ENCODE data around the gene PIAS3. TPM values are rescaled to one million over a fixed set of nuclear protein-coding genes. Genes with fewer than 3 reads are reported as not detected.
A peak's percentile ranks its signal among the peaks of the same experiment; 100 is the strongest.

Gene PIAS3
- total and polyA plus RNA-seq, 10 donors, result 10.1 to 29.5 (median 20.6) TPM

- Histone ChIP-seq H3K36me3 (peaks cover 7 to 79% (median 74%) of the 10 kb centered on the region in 6 donors), H3K4me1 (peaks cover 10 to 39% (median 19%) of the 10 kb centered on the region in 6 donors), H3K9me3 (no peaks in the 10 kb centered on the region), H3K27ac (no peak overlapping the region), H3K4me3 (no peak overlapping the region), H3K27me3 (replicated peaks in 1 of 7) (no peaks in the 10 kb centered on the region)
- TF ChIP-seq POLR2AphosphoS5 (IDR thresholded peaks at IDR 0.05) (no peak), POLR2A (IDR thresholded peaks at IDR 0.05) (no peak), CTCF (IDR thresholded peaks at IDR 0.05 in 8 of 11, conservative IDR thresholded peaks at IDR 0.05 in 3 of 11) (no peak)
- DNase-seq, result no peak
- intact Hi-C loops (cut with DNase I; ENCODE audit: low total_unique reads), result no loop called here
Observed at GRCh38 chr1:145828367-145829026, 30.4 kb downstream of the PIAS3 start.

GRCh38 chr1:145827966-145828365, 30.9 kb downstream of the PIAS3 start:
- TF ChIP-seq POLR2A (IDR thresholded peaks at IDR 0.05) (no peak), POLR2AphosphoS5 (IDR thresholded peaks at IDR 0.05) (no peak), CTCF (IDR thresholded peaks at IDR 0.05 in 8 of 11, conservative IDR thresholded peaks at IDR 0.05 in 3 of 11) (no peak)
- no peak overlapping the region for H3K4me3 ChIP-seq
- peaks cover 2 to 74% (median 69%) of the 10 kb centered on the region in 6 donors for H3K36me3 ChIP-seq
- intact Hi-C loops (cut with DNase I; ENCODE audit: low total_unique reads), result no loop called here
- H3K4me1 ChIP-seq, result peaks cover 10 to 39% (median 19%) of the 10 kb centered on the region in 6 donors
- no peak for DNase-seq
- H3K27ac ChIP-seq, result no peak overlapping the region
- H3K9me3 ChIP-seq, result no peaks in the 10 kb centered on the region
- no peaks in the 10 kb centered on the region for H3K27me3 ChIP-seq (replicated peaks in 1 of 7)

GRCh38 chr1:145826030-145826429, 32.9 kb downstream of the PIAS3 start:
- TF ChIP-seq POLR2AphosphoS5 (IDR thresholded peaks at IDR 0.05) (no peak), CTCF (IDR thresholded peaks at IDR 0.05 in 8 of 11, conservative IDR thresholded peaks at IDR 0.05 in 3 of 11) (no peak), POLR2A (IDR thresholded peaks at IDR 0.05) (no peak)
- WGBS, 5 donors, result 91 to 100% (median 95%) methylated on average over 2 of the region's 2 CpGs
- Histone ChIP-seq H3K4me3 (peak overlapping the region in 1 of 8 donors; percentile 95), H3K27me3 (replicated peaks in 1 of 7) (no peaks in the 10 kb centered on the region), H3K27ac (no peak overlapping the region), H3K4me1 (peaks cover 10 to 45% (median 21%) of the 10 kb centered on the region in 6 donors), H3K9me3 (no peaks in the 10 kb centered on the region), H3K36me3 (peaks cover 0 to 54% (median 50%) of the 10 kb centered on the region in 6 donors)
- intact Hi-C loops (cut with DNase I; ENCODE audit: low total_unique reads), result no loop called here
- DNase-seq, result no peak

- 0 to 1% (median 0%) methylated on average over 7 of the region's 7 CpGs for WGBS, 5 donors
- Histone ChIP-seq H3K4me3 (peak overlapping the region; percentile 68 to 95 (median 78)), H3K4me1 (peaks cover 10 to 48% (median 21%) of the 10 kb centered on the region in 6 donors), H3K27ac (peak overlapping the region; percentile 75 to 96 (median 93)), H3K36me3 (peaks cover 0 to 39% (median 35%) of the 10 kb centered on the region in 6 donors), H3K27me3 (replicated peaks in 1 of 7) (no peaks in the 10 kb centered on the region), H3K9me3 (no peaks in the 10 kb centered on the region)
- intact Hi-C loops (cut with DNase I; ENCODE audit: low total_unique reads), result no loop called here
- DNase-seq, result no peak
- TF ChIP-seq CTCF (IDR thresholded peaks at IDR 0.05 in 8 of 11, conservative IDR thresholded peaks at IDR 0.05 in 3 of 11) (no peak), POLR2AphosphoS5 (IDR thresholded peaks at IDR 0.05) (no peak), POLR2A (IDR thresholded peaks at IDR 0.05) (no peak)
Observed at GRCh38 chr1:145824499-145824842, 34.4 kb downstream of the PIAS3 start.
